ENCODE results near the gene C7orf25.

DNA sequence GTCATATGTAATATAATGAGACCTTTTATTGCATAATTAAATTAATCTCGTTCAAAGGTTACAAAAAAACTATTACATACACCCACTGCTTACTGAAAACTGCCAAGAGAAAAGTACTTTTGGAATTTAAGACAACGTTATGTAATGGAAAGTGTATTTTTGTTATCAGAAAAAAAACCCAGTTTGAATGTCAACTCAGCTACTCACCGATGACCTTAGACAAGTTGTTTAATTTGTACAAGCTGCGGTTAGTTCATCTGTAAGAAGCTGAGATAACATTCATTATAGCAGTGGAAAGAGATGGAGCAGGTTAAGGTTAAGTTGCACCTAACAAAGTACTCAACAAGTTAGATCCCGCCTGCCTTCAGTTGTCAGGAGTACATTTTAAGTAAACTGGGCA is 19.0 kb upstream of the C7orf25 start:
- TF ChIP-seq, protein P1, sequence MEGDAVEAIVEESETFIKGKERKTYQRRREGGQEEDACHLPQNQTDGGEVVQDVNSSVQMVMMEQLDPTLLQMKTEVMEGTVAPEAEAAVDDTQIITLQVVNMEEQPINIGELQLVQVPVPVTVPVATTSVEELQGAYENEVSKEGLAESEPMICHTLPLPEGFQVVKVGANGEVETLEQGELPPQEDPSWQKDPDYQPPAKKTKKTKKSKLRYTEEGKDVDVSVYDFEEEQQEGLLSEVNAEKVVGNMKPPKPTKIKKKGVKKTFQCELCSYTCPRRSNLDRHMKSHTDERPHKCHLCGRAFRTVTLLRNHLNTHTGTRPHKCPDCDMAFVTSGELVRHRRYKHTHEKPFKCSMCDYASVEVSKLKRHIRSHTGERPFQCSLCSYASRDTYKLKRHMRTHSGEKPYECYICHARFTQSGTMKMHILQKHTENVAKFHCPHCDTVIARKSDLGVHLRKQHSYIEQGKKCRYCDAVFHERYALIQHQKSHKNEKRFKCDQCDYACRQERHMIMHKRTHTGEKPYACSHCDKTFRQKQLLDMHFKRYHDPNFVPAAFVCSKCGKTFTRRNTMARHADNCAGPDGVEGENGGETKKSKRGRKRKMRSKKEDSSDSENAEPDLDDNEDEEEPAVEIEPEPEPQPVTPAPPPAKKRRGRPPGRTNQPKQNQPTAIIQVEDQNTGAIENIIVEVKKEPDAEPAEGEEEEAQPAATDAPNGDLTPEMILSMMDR (IDR thresholded peaks at IDR 0.05): no peak
- no peak for TF ChIP-seq ZFX (IDR thresholded peaks at IDR 0.05; ENCODE audit: borderline replicate concordance)
